NCI-H748 (cell line): Measurements from ENCODE around the gene SOX21.

Source experiments
- DNase-seq: peaks from one replicate; lab custom pipeline; 2025; ENCODE audit not compliant: unreplicated experiment; lab: John Stamatoyannopoulos, UW

SOX21 gene

GRCh38 chr13:94679614-94680013, 32.7 kb downstream of the SOX21 start:
- DNase-seq: no peak

DNA sequence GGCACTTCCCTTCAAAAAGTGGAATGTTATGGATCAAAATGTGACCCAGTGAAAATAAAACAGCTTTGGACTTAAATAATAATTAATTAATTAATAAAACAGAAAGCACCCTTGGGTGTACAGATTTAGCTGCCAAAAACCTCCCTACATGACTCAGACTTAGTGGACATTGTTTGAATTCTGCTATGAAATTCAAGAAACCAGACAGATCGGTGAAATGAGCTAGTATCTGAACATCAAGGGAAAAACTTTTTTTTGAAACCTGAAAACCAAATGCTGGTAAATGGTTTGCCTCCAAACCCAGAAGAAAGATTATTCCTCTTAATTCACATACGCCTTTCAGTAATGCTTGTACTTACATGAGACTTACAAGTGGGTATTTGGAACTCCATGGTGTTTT, 33.5 kb downstream of the SOX21 start:
- DNase-seq: no peak

DNA sequence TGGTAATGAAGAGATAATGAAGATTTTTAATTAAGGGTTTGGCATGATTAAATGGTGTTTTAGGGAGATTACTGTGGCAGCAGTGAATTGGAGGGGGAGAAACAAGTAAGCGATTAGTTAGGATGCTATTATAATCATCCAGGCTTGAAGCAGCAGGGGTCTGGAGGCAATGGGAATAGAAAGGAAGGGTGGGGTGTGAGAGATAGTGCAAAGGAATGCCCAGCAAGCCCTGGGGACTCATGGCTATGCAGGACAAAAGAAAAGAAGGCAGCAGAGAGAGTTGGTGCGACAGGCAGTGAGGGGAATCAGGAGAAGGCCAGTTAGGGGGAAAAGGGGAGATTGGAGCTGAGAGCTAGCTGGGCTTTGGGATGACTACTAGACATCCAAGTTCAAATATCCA, 34.5 kb downstream of the SOX21 start:
- no peak for DNase-seq

DNA sequence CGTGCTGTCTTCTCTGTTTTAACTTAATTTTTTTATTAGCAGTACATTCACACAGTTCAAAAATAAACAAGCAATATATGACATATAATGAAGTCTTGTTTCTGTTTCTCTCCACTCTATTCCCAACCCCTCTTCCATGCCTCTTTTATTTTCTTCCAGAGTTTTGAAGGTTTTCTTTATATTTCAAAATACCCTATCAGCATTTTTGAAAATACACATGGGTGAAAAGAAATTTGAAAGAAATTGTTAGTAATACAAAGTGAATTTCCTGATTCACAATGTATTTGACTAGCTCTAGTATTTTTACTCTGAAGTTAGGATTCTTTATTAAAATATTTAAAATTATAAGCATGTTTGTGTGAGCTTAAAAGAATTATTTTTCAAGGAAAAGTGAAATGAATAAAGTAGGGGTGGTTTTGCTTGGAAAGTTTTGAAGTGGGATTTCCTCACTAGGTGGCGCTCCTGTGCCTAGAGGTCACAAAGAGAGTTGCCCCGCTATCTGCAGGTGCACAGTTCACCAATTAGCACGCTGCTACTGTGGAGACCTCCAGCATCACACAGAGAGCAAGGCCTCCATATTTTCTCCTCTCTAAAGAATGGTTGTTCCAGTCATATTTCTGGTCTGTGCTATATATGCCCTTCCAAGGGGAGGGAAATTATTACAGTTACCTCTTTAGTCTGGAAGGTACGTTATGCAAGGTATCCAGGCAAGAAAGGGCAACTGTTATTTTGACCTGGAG, 37.6 kb downstream of the SOX21 start:
- DNase-seq: peak; percentile 88

DNA sequence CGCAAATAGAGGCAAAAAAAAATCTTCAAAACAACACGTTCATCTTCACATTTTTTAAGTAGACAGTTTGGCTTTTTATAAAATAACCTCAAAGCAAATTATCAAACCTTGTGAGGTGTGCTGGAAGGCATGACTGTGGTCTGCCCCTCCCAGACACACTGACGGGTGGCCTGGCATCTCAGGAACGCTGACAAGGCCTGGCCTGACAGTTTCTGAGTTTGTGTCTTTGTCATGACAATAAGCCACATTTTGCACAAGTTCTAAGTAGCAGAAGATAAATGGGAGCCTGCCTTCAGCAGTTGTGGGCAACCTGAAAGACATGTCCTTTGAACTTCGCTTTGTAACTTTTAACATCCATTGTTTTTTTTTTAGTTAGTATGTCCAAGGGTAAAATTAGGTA, 38.5 kb downstream of the SOX21 start:
- DNase-seq: no peak

DNA sequence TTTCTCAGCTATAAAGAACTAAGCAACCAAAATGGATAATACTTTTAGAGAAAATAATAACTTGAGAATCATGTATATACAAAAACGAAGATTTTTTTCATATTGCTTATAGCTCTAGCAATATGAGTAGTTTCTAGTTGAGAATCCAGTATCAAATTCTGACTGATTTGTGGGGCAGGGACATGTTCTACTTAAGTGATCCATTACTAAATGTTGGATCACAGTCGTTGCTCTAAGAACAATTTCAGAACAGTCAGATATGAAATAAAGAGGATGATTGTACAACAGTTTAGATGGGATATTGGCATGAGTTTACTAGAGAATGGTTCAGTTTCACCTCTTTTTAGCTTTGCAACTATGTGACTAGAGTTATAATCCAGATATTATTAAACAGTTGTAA, 39.9 kb downstream of the SOX21 start:
- no peak for DNase-seq

DNA sequence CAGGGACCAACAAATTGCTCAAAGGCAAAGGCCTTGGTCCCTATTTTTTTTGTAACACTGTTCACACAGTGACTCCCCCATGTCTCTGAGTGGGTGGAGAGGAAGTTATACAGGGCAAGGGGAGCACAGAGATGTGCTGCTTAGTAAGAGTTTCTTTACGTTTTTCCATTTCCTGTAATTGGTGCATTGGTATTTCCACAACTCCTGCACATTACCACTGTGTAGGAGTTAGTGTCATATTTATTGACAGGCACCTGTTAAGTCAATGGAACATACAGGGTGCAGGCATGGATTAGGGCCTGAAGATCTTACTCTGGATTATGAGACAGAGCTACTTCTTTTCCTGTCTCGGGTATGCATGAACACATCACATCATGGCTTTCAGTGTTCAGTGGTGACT, 45.2 kb downstream of the SOX21 start:
- no peak for DNase-seq

DNA sequence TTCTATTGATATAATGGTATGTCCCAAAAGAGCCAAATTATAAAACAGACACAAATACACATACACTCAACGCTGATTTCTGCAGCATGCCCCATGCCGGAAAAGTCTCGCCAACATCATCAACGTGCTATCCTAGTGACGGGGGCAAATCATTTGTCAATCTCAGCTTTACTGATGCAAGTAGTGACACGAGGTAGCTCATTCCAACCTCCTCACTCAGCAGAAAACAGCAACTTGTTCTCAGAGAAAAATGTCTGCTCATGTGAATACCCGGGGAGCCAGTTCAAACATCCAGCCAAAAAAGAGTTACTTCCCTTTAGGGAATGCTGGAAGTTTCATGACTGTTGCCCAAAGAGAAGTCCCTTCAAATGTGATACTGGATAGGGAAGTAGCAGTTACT, 46.3 kb downstream of the SOX21 start:
- DNase-seq: no peak

GRCh38 chr13:94664889-94665288, 47.5 kb downstream of the SOX21 start:
- DNase-seq: no peak

- DNase-seq: no peak
Measured at GRCh38 chr13:94662274-94662945, 49.9 kb downstream of the SOX21 start.

DNA sequence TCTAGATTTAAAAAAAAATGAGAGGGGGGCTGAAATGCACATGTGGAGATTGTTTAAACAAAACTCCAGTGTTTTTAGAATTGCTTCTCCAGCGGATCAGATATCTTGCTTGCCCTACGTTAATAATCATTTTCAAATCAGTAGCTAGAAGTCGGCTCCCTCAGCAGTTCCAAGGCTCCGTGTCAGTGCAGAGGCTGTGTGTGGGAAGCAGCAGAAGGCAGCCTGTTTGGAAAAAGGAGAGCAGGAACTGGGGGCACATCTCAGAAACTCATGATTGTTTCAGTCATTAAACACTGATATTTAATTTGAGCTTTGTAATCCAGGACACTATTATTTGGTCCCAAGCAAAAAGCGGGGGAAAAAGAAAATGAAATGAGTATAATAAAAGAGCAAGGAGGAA, 50.9 kb downstream of the SOX21 start:
- peak; percentile 50 for DNase-seq

DNA sequence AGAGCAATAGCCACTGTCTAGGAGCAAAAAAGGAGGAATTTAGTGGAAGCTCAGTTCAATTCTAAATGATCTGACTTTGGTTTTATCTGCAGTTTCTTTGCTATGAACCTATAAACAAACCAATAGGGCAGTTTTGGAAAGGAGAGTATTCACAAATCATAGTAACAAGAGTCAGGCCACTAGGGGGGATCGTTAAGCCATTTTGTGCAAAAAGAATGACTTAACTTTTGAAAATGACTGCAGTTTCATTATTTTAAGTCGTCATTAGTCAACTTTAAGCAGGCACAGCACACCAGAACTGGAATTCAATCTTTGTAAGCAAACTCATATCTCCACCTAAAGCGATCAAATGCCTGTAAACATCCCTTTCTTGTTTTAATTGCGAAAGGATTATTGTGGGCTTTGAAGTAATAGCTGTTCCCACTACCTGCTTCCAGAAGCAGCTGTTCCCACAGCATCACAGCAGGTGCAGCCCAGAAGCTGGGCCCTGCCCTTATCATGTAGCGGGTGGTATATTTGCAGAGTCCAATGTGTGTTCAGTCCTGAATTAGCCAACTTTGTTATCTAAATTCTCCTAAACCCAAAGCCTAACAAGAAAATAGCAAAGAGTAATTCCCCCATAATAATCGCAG, 51.5 kb downstream of the SOX21 start:
- DNase-seq: peak; percentile 88
